NCI-H748 (cell line): ENCODE data around the gene RPL19.
"Not testable (repeated sequence)": the region's sequence is repeated elsewhere in the genome, so short reads cannot be mapped to it uniquely, and the experiment has no call there.

Source experiments
- DNase-seq: peaks from one replicate; lab custom pipeline; 2025; ENCODE audit not compliant: unreplicated experiment; lab: John Stamatoyannopoulos, UW

The RPL19 gene

DNA sequence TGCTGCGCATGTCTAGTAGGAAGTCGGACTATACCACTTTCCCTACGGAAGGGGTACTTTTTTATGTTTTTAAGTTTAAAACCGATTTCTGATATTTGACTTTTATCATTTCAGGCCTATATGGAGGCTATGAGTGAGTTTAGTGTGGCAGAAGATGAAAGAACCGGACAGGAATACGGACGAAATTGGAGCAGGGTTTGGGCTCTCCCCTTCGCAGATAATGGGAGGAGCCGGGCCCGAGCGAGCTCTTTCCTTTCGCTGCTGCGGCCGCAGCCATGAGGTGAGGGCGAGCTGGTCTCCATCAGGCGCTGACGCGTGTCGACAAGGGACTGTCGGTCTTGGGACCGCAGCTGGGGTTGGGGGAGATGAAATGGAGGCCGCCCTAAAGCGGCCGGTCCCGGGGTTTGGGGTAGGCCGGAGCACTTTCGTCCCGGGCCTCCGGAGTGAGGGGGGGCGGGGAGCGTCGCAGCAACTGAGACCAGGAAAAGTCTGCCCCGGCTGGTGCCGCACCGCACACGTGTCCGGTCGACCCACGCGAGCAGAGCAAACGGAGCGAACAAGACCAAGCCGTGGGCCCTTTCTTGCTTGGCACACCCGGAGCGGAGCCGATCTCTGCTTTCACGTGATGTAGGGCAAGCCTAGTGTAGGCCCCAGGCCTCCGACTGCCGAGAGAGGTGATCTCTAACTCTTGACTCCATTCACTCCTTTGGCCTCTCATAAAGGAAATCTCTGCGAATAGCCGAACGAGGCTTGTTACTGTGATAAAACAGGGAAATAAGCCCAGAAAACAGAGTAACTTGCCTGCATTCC, at the start of gene RPL19:
Gene RPL19 (plus strand): TSS at position 214 of the 810 bp plus-strand sequence. CDS start 62 bp downstream, at position 276.
- DNase-seq = peak; percentile 85

DNA sequence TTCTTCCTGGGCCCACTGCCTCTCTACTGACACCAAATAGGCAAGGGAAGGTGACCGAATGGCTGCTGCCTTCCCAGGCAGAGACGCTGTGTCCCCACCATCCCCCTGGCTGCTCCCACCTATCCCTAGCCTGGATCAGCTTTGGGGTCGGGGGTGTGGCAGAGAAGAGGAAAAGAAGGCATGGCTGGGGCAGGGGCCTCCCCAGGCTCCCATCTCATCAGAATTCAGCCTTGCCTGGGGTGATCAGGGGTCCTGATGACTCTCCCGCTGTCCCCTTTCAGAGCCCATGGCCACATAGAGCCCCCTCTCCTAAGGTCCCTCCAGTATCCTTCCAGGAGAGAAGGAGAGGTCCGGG, 49.3 kb upstream of the RPL19 start:
- DNase-seq = no peak

DNA sequence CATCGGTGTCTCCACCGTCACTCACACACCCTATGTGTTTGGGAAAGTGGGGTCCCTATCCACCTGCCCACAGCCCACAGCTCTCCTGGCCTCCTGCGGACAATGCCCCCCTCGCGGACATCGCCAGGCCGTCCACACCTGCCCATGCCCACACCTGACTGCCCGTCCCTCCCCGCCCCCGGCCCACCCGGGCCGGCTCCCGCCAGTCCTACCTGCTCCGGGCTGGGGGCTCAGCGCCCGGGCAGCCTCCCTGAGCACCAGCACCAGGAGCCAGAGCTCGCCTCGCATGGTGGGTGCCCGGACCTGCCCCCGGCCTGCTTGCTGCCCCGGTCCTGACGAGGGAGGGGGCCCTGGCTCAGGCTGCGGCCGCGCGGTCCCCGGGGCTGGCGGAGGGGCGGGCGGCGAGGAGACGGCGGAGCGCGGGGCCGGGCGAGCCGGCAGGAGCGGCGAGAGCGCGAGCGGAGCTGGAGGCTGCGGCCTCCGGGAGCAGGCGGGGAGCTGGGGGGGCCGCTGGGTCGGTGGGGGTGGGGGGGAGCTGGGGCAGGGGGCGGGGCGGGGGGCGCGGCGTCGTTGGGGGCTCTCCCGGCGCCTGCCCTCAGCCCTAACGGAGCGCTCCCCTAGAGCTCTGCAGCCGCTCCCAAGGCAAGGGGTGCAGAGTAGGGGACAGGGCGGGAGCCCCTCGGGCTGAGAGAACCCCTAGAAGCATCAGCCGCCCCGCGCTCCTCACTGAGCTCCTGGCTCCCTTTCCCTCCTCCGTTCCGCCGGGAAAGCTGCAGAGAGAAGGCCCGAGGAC, 48.7 kb upstream of the RPL19 start, which contains the start of gene PLXDC1:
Gene PLXDC1 (minus strand): TSS at position 488 of the 793 bp plus-strand sequence. CDS start 200 bp downstream, at position 288.
- peak; percentile 34 for DNase-seq

DNA sequence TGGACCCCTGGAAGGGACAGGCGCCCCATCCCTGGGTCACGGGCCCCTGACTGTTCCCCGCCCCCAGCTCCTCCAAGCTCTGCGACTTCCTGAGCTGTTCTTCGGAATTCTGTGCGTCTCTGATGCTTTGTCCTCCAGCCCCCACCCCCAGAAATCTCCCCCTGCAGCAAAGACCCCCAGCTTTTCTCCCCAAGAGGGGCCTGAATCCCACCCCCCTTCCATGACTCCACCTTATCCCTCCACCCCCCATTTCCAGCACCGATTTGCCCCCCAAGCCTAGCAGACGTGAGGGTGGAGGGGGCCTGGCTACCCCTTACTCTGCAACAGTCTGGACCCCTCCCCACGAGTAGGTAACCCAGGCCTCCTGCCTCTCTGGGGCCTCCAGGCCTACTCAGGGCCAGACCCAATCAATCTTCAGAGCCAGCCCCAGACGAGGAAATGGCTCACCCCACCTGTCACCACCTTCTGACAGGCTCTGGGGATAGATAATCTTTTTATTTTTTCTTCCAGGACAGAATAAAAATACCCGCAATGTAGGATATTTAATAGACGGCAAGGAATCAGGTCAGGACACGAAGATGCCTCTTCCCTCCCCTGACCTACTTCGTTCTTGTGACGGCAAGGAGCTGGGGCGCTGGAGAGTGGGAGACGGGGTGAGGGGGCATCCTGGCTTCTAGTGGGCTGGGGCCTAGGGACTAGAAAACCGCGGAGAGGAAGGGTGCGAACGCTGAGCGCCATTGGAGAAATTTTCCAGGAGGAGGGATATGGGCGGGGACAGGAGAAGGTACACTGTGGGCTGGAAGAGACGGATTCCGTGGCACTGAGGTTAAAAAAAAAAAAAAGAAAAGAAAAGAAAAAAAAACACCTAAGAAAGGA, 47.9 kb upstream of the RPL19 start:
- DNase-seq = peak; percentile 77

DNA sequence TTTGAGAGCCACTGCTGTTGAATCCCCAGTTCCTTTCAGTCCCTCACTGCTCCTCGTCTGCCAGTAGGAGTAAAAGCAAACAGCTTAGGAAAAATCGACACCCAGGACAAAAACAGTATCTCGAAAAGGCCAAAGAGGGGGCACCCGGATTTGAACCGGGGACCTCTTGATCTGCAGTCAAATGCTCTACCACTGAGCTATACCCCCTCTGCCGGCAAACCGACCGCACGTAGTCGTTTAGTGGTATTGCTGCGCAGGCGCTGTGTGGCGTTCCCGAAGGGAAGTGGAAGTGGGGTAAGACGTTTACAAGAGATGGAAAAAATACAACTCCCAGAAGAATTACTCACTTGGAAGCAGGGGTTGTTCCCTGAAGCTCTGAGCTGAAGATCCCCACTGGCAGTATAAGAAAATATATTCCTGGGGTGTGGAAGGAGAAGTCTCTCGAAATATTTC, 46.5 kb upstream of the RPL19 start:
- peak; percentile 89 for DNase-seq

DNA sequence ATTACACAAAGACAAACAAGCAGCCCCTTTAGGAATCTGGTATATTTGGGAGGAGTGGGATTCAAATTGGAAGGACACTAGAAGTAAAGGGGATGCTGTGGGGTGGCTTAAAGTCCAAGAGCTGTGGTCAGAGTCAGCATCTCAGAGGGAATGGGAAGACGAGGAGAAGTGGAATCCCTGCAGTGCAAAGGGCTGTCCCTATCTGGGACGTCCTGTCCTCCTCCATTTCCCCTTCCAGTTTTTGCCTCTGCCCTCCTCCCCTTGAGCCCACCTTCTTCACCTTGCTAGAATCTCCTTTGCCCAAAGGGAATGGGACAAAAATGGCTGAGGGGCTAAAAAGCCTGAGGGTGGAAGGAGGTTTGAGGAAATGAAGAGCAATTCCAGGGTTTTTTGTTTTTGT, 44.4 kb upstream of the RPL19 start:
- no peak for DNase-seq

DNA sequence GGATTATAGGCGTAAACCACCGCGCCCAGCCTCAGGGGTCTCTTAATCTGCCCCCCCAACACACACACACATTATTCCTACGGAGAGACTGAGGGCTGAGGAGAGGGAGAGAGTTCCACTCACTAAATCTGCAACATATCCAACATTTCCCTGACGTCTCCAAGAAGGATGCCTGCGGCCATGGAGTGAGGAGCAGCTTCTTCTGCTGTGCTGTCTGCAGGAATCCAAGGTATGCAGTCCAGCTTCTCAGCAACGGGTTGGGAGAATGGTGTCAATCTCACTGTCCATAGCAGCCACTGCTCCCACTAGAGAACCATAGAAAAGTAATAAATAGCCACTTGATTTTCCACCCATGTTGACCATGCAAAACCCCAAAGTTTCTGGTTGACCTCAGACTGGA, 43.6 kb upstream of the RPL19 start:
- DNase-seq = no peak

DNA sequence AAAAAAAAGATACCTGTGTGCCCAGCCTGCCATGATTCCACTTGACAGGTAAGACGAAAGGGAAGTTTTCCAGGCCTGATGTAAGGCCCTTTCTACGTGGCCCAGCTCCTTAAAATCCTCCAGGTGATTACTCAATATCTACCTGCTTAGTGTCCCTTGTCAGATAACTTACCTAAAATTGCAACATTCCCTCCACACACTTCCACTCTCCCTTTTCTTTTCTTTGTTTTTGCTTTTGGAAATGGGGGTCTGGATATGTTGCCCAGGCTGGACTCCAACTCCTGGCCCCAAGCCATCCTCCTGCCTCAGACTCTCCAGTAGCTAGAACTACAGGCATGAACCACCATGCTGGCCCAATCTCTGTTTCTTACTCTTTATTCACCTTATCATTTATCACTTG, 41.5 kb upstream of the RPL19 start:
- DNase-seq = no peak

DNA sequence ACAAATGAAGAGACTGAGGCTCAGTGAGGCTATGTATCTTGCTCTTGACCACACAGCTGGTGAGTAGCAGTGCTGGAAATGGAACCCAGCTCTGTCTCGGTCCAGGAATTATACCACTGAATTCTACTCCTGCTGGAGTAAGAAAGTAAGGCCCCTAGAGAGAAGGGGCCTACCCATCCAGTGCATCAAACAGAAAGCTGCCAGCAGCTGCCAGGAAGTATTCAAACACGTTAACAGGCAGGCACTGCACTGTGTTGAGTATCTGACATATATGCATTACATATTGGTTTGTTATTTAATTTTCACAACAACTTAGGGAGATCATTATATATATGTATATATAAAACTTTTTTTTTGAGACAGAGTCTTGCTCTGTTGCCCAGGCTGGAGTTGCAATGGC, 38.1 kb upstream of the RPL19 start:
- no peak for DNase-seq

DNA sequence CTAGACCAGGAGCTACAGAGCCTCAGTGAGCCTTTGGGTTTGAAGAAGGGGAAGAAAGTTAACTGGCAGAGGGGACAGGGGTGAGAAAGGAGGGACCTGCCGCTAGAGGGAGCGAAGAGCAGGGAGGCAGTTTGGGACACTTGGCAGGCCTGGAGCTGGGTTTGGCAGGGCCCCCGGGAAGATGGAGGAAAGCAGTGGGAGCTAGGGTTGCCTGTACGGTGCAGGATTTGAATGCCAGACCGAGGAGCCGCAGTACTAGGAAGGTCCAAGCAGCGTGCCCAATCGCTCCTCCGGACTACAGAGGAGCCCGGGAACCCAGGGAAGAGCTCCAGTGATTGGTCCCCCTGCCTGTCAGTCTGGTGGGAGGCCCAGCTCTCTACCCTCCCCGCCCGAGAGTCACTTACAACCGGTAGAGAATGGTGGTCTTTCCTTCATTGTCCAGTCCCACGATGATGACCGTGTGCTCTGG, 35.4 kb upstream of the RPL19 start:
- DNase-seq = peak; percentile 72

DNA sequence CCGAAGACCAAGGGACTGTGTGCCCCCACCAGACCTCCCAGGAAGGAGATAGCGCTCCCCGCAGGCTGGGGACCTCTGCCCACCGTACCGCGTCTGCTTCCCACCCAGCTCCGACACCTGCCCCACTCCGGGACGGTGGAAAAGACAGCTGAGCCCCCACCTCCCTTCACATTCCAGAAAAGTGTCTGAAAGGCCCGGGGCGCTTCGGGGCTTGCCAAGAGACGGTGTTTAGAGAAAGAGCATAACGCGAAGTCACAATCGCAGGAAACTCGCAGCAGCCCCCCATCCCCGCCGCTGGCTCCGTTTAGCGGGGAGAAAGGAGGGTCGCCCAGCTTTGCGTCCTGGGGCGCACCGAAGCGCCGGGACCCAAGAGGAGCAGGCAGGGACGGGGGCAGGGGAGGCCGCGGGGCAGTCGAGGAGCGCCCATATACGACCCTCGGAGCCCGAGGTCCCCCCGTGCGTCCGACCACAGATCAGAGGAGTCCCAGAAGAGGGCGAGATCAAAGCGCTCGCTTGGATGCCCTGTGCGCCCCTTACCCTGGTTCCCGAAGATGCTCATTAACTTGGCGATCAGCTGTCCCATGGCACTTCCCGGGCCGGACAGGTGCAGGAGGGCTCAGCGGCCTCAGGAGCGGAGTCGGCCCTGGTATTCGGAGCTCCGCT, 34.8 kb upstream of the RPL19 start:
- no peak for DNase-seq

DNA sequence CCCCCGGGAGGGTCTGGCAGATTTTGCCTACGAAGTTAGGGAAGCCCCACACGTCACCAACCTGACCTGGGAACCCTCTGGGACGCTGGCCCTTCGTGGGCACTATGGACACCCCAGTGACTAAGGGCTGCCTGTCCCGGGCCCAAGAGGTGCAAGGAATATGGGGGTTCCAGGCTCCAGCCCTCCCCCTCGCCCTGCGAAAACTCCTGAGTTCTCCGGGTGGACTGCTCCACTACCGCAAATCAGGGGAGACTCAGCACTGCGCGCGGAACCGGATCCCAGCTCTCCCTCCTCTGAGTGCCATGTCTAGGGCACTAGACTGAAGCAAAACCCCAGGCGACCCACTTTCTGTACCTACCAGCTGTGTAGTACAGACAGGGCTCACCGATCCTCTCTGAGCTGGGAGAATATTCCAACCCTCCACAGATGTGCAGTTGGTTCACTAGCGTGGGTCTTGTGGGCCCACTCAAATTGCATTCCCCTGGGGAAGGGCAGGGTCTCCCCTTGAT, 34.2 kb upstream of the RPL19 start, which contains the start of gene ARL5C:
Gene ARL5C (minus strand): TSS at position 321 of the 509 bp plus-strand sequence. CDS start 401 bp downstream, outside the sequence.
- no peak for DNase-seq

DNA sequence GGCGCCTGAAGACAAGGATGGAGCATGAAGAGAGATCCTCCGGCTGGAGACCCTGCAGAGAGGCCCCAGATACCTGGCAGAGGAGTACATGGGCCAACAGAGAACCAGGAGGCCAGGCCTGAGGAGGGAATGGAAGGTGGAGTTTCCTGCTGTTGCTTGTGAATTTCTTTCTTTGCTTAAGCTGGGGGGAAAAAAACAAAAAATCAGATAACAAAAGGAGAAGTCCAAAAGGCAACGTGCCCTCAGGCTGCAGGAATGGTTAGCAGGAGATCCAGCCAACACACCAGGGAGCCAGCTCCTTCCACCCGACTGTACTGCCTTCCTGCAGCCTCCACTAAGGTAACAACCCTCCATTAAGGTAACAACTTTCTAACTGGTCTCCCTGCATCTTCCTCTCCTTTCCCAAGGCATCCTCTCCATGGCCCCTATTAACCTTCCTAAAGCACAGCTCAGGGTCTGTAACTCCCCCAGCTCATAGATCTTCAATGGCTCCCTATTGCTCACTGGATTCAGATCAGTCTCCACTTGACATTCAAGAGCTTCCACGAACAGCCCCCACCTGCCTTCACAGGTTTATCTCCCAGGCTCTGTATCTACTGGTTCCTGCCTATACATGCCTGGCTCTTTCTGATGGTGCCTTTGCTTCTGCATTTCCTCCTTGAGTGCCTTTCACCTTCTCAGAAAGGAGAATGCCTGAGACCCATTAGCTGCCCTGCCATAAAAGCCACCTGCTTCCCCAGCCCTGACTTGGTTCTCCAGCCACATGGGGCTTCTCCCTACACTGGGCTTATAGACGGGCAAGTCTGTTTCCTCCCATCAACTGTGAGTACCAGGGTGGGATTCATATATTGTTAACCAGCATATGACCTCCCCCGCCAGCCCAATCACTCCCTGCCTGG, 33.4 kb upstream of the RPL19 start:
- no peak for DNase-seq

DNA sequence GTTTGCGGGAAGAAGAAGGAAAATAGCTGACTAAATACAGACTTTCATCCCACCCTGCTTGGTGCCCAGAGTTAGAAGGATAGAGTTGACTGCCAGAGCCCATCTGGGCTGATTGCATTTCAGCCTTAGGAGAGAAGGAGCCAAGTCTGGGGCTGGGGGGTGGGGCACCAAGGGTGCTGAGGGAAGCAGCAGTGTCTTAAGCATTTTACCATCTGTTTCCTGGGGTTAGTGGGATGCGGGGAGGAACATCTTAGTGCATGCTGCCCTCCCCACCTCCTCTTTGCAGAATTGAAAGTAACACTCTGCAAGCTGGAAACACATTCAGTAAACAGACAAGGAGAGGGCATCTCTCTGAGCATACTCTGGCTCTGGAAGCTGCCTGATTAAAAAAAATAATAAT, 32.6 kb upstream of the RPL19 start:
- no peak for DNase-seq

DNA sequence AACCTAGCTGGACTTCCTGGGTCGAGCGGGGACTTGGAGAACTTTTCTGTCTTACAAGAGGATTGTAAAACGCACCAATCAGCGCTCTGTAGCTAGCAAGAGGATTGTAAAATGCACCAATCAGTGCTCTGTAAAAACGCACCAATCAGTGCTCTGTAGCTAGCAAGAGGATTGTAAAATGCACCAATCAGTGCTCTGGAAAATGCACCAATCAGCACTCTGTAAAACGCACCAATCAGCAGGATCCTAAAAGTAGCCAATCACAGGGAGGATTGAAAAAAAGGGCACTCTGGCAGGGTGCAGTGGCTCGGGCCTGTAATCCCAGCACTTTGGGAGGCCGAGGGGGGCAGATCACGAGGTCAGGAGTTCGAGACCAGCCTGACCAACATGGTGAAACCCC, 31.6 kb upstream of the RPL19 start:
- DNase-seq = not testable (repeated sequence)

DNA sequence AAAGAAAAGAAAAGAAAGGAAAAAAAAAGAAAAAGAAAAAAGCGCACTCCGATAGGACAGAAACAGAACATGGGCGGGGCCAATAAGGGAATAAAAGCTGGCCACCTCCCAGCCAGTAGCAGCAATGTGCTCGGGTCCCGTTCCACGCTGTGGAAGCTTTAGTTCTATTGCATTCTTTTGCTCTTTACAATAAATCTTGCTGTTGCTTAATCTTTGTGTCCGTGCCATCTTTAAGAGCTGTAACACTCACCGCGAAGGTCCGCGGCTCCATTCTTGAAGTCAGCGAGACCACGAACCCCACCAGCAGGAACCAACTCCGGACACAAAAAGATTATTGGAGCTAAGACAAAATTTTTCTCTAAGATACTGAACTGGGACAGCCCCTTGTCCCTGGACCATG, 31.0 kb upstream of the RPL19 start:
- DNase-seq = no peak

DNA sequence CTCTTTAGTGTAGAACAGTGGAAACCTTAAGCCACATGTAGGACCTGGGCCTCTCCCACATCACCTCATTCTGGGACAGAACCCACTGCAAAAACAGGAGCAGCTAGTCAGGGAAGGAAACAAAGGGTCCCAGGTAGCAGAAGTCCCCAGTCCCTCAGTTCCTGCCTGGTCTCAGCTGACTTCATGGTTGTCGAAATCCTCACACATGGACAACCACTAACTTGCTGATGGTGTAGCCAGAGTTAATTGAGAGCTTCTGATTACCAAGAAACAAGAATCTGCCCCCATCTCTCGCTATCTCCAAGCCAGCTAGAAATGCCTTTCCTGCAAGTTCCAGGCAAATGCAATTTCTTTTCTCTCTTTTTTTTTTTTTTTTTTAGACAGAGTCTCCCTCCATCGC, 30.6 kb upstream of the RPL19 start:
- no peak for DNase-seq

DNA sequence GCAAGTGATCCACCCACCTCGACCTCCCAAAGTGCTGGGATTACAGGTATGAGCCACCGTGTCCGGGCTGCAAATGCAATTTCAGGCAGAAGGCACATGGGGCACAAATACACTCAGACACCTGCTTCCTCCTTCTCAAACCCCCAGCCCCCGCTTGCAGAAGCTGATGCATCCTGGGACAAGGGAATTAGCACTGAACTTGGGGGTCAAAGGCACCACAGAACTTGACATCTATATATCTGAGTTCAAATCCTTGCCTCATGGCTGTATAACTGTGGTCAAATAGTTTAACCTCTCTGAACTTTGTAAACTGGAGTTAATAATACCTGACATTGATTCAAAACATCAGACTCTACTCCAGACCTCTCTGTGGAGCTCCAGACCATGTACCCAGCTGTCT, 30.0 kb upstream of the RPL19 start:
- DNase-seq = no peak

DNA sequence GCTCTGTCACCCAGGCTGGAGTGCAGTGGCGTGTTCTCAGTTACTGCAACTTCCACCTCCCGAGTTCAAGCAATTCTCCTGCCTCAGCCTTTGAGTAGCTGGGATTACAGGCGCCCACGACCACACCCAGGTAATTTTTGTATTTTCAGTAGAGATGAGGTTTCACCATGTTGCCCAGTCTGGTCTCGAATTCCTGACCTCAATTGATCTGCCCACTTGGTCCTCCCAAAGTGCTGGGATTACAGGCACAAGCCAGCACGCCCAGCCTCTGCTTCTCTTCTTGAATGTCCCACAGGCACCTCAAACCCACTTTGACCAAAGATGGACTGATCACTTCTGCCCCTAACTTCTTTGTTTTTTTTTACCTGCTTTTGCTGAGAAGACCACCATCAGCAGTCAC, 29.5 kb upstream of the RPL19 start:
- DNase-seq = no peak
